ENCODE data around the gene ERN1. TPM values are rescaled to one million over a fixed set of nuclear protein-coding genes. Genes with fewer than 3 reads are reported as not detected.
A peak's percentile ranks its signal among the peaks of the same experiment; 100 is the strongest.
"Not testable (repeated sequence)": the region's sequence is repeated elsewhere in the genome, so short reads cannot be mapped to it uniquely, and the experiment has no call there.

ERN1 gene
- total RNA-seq, 1 donor from 2014 or later, result 9.3 TPM

DNA sequence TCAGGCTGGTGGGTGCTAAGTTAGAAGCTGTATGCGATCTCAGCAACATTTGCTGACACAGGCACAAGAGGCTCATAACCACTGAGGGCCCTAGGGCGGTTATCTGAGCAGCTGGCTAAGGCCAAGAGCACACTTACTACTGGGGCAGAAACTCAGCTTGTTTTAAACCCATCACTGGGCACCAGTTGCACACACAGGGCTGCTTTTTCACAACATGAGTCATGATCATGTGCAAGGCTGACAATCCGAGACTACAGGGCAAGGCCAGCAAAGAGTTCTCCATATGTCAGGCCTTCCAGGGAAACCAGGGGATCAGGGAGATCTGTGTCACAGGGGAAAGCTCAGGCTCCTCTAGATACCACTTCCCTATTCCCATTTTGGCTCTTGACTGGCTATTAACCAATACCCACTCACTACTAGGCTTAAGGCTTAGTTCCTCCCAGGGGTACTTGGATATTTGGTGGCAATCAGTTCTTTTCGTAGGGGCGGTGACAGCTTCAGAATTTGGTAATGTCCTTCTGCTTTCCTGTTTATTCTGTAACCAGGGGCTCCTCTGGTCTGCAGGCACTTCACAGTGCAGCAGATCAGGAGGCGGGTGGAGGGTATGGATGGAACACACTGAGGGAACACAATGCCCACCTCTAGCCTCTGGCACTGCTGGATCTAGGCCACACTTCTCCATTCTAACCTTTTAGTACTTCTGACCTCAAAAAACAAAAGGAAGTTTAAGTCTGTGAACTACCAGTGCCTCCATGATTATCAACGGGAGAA is 44.9 kb upstream of the ERN1 start:
- TF ChIP-seq, protein P1, sequence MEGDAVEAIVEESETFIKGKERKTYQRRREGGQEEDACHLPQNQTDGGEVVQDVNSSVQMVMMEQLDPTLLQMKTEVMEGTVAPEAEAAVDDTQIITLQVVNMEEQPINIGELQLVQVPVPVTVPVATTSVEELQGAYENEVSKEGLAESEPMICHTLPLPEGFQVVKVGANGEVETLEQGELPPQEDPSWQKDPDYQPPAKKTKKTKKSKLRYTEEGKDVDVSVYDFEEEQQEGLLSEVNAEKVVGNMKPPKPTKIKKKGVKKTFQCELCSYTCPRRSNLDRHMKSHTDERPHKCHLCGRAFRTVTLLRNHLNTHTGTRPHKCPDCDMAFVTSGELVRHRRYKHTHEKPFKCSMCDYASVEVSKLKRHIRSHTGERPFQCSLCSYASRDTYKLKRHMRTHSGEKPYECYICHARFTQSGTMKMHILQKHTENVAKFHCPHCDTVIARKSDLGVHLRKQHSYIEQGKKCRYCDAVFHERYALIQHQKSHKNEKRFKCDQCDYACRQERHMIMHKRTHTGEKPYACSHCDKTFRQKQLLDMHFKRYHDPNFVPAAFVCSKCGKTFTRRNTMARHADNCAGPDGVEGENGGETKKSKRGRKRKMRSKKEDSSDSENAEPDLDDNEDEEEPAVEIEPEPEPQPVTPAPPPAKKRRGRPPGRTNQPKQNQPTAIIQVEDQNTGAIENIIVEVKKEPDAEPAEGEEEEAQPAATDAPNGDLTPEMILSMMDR (IDR thresholded peaks at IDR 0.05; ENCODE audit: borderline replicate concordance), result no peak
- peaks cover 29% of the 10 kb centered on the region for H3K36me3 ChIP-seq
- H3K27ac ChIP-seq (replicated peaks), result peak overlapping the region; percentile 68
- no peak for DNase-seq
- no peaks in the 10 kb centered on the region for H3K9me3 ChIP-seq (replicated peaks)
- H3K4me3 ChIP-seq, result no peak overlapping the region
- no peaks in the 10 kb centered on the region for H3K27me3 ChIP-seq (ENCODE audit: low read depth)
- H3K4me1 ChIP-seq, result peaks cover 82% of the 10 kb centered on the region
- intact Hi-C loops (cut with micrococcal nuclease), result no loop called here

- intact Hi-C loops (cut with micrococcal nuclease), result no loop called here
- peaks cover 80% of the 10 kb centered on the region for H3K4me1 ChIP-seq
- TF ChIP-seq, protein P1 (IDR thresholded peaks at IDR 0.05; ENCODE audit: borderline replicate concordance), result no peak
- no peak overlapping the region for H3K4me3 ChIP-seq
- H3K9me3 ChIP-seq (replicated peaks), result no peaks in the 10 kb centered on the region
- no peak for DNase-seq
- no peaks in the 10 kb centered on the region for H3K27me3 ChIP-seq (ENCODE audit: low read depth)
- H3K27ac ChIP-seq (replicated peaks), result peak overlapping the region; percentile 68
- peaks cover 29% of the 10 kb centered on the region for H3K36me3 ChIP-seq
Measured at GRCh38 chr17:64173646-64174045, 43.7 kb upstream of the ERN1 start.

DNA sequence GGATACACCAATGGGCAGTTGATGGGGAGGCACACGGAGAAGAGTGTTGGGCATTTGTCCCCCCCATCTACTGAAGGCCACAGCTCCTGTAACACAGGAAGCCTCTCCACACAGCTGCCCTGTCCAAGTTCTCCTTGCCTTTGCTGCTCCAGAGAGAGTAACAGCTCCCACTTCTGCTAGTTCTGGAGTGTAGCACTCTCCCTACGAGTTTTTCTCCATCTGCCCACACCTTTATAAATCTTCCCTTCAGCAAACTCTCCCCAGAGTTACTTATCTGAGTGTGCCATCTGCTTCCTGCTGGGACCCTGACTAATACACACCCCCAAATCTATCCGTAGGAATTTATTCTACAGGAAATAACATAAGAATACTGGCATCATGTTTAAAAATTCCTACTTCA is 42.6 kb upstream of the ERN1 start:
- H3K27me3 ChIP-seq (ENCODE audit: low read depth), result no peaks in the 10 kb centered on the region
- peaks cover 69% of the 10 kb centered on the region for H3K4me1 ChIP-seq
- DNase-seq, result no peak
- H3K4me3 ChIP-seq, result no peak overlapping the region
- TF ChIP-seq, protein P1 (IDR thresholded peaks at IDR 0.05; ENCODE audit: borderline replicate concordance), result peak; percentile 40
- H3K36me3 ChIP-seq, result peaks cover 29% of the 10 kb centered on the region
- peak overlapping the region; percentile 68 for H3K27ac ChIP-seq (replicated peaks)
- no peaks in the 10 kb centered on the region for H3K9me3 ChIP-seq (replicated peaks)
- intact Hi-C loops (cut with micrococcal nuclease), result no loop called here

DNA sequence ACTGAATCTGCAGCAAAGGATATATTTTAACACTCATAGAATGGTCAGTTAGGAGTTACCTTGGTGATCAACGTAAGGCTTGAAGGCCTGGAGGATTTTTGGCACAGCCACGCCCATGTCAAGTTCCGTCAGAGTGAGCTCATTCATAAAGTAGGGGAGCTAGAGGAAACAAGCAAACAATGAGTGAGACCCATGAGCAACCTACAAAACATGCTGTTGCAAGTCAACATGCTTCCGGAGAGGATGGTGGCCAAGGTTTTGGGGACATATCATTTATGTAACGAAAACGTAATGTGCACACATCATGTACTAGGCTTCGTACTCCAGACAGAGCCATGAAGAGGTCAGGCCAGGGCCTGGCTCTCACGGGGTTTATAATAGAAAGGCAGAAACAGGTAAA is 41.1 kb upstream of the ERN1 start:
- DNase-seq, result no peak
- H3K36me3 ChIP-seq, result peaks cover 38% of the 10 kb centered on the region
- intact Hi-C loops (cut with micrococcal nuclease), result no loop called here
- peak overlapping the region; percentile 70 for H3K27ac ChIP-seq (replicated peaks)
- TF ChIP-seq, protein P1 (IDR thresholded peaks at IDR 0.05; ENCODE audit: borderline replicate concordance), result no peak
- H3K4me1 ChIP-seq, result peaks cover 54% of the 10 kb centered on the region
- H3K9me3 ChIP-seq (replicated peaks), result no peaks in the 10 kb centered on the region
- H3K4me3 ChIP-seq, result no peak overlapping the region
- no peaks in the 10 kb centered on the region for H3K27me3 ChIP-seq (ENCODE audit: low read depth)

- TF ChIP-seq, protein P1 (IDR thresholded peaks at IDR 0.05; ENCODE audit: borderline replicate concordance), result no peak
- H3K27ac ChIP-seq (replicated peaks), result peak overlapping the region; percentile 70
- peaks cover 51% of the 10 kb centered on the region for H3K4me1 ChIP-seq
- no peak for DNase-seq
- H3K36me3 ChIP-seq, result peaks cover 38% of the 10 kb centered on the region
- H3K27me3 ChIP-seq (ENCODE audit: low read depth), result no peaks in the 10 kb centered on the region
- no peak overlapping the region for H3K4me3 ChIP-seq
- intact Hi-C loops (cut with micrococcal nuclease), result no loop called here
- H3K9me3 ChIP-seq (replicated peaks), result no peaks in the 10 kb centered on the region
Measured at GRCh38 chr17:64170286-64170685, 40.3 kb upstream of the ERN1 start.

- H3K4me3 ChIP-seq; intact Hi-C loops (cut with micrococcal nuclease); H3K9me3 ChIP-seq (replicated peaks); H3K27ac ChIP-seq (replicated peaks); H3K27me3 ChIP-seq (ENCODE audit: low read depth); DNase-seq: not testable (repeated sequence)
- H3K4me1 ChIP-seq, result peaks cover 42% of the 10 kb centered on the region
- H3K36me3 ChIP-seq, result peaks cover 35% of the 10 kb centered on the region
Measured at GRCh38 chr17:64167666-64168065, 37.7 kb upstream of the ERN1 start.

Measured in left ventricle myocardium inferior (tissue), 1 donor.